ENCODE measurements around the gene KCNK18. TPM values are rescaled to one million over a fixed set of nuclear protein-coding genes. Genes with fewer than 3 reads are reported as not detected.
"Not testable (repeated sequence)": the region's sequence is repeated elsewhere in the genome, so short reads cannot be mapped to it uniquely, and the experiment has no call there.

The KCNK18 gene
- total RNA-seq, 1 experiment from 2014 or later, result not detected

DNA sequence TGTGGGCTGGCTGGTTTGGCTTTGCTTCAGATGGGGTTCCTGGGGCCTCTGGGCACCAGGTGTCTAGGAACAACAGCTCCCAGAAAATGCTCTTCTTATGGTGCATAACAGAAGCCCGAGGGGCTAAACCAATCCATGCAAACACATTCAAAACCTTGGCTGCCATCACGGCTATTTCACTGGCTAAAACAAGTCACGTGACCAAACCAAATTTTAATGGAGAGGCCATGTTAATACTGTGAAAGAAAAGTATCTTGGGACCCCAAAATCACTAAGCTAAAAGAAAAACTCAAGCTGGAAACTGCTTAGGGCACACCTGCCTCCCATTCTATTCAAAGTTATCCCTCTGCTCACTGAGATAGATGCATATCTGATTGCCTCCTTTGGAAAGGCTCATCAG, 19.1 kb upstream of the KCNK18 start:
- Histone ChIP-seq H3K4me3 (no peak overlapping the region), H2AFZ (no peak overlapping the region), H3K9me3 (ENCODE audit: insufficient read depth, low read depth) (no peaks in the 10 kb centered on the region), H4K20me1 (ENCODE audit: insufficient read depth) (no peaks in the 10 kb centered on the region), H3K36me3 (ENCODE audit: low read depth) (no peaks in the 10 kb centered on the region), H3K27me3 (ENCODE audit: insufficient read depth, low read depth) (0 out of 2 replicates have a peak, but pooled peaks cover 2% of the 10 kb centered on the region), H3F3A (ENCODE audit: insufficient read depth, low read depth) (no peaks in the 10 kb centered on the region), H3K4me2 (no peak overlapping the region), H3K4me1 (replicated peaks; ENCODE audit: insufficient read depth) (no peaks in the 10 kb centered on the region), H3K27ac (no peak overlapping the region), H3K79me2 (ENCODE audit: low read depth) (no peaks in the 10 kb centered on the region), H3K9me2 (ENCODE audit: insufficient read depth) (no peaks in the 10 kb centered on the region)
- TF ChIP-seq EZH2 (IDR thresholded peaks at IDR 0.05; ENCODE audit: low read depth) (no peak), CTCF (conservative IDR thresholded peaks at IDR 0.05) (no peak)
- ChIA-PET POLR2A (ENCODE audit: unreplicated experiment) (no interaction called here), CTCF (no interaction called here)
- intact Hi-C loops (cut with micrococcal nuclease; ENCODE audit: unreplicated experiment), result loop anchor here (5.0 to 10.0 kb wide), 2 partner anchors 706 to 1823 kb away; no protein-coding TSS in a partner anchor
- DNase-seq, result no peak
- BruUV-seq (replicated peaks), result no TSS peak

GRCh38 chr10:117184296-117184695, 13.0 kb upstream of the KCNK18 start:
- Histone ChIP-seq H4K20me1 (ENCODE audit: insufficient read depth) (no peaks in the 10 kb centered on the region), H3F3A (ENCODE audit: insufficient read depth, low read depth) (peaks cover 23% of the 10 kb centered on the region; the same call in 1 of the 2 replicates), H3K9me2 (ENCODE audit: insufficient read depth) (no peaks in the 10 kb centered on the region), H3K4me2 (no peak overlapping the region), H3K27ac (no peak overlapping the region), H3K9me3 (ENCODE audit: insufficient read depth, low read depth) (no peaks in the 10 kb centered on the region), H3K27me3 (ENCODE audit: insufficient read depth, low read depth) (no peaks in the 10 kb centered on the region), H3K36me3 (ENCODE audit: low read depth) (no peaks in the 10 kb centered on the region), H3K79me2 (ENCODE audit: low read depth) (no peaks in the 10 kb centered on the region), H3K4me3 (no peak overlapping the region), H3K4me1 (replicated peaks; ENCODE audit: insufficient read depth) (peaks cover 27% of the 10 kb centered on the region), H2AFZ (no peak overlapping the region)
- no peak for TF ChIP-seq EZH2 (IDR thresholded peaks at IDR 0.05; ENCODE audit: low read depth)
- no peak for TF ChIP-seq CTCF (conservative IDR thresholded peaks at IDR 0.05)
- CTCF ChIA-PET, result no interaction called here
- intact Hi-C loops (cut with micrococcal nuclease; ENCODE audit: unreplicated experiment), result no loop called here
- DNase-seq, result no peak
- POLR2A ChIA-PET (ENCODE audit: unreplicated experiment), result no interaction called here
- BruUV-seq (replicated peaks), result no TSS peak

DNA sequence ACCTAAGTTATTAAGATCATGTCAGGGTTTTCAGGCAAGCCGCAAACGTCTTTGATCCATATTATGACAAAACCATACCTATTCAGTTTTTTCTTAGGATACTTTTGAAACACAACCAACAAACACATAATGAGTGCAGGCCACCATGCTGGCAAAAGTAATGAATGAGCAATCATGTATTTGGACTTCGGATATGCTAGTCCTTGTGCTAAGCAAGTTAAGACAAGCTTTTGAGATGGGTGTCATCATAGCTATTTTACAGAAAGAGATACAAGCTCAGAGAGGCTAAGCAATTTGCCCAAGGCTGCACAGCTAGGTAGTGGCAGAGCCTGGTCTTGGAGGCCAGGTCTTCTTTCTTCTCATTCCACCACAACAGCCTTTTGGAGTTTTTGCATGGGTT, 12.5 kb upstream of the KCNK18 start:
- POLR2A ChIA-PET (ENCODE audit: unreplicated experiment), result no interaction called here
- no peak overlapping the region for H3K27ac ChIP-seq
- no peak overlapping the region for H3K4me2 ChIP-seq
- CTCF ChIA-PET, result no interaction called here
- no peak overlapping the region for H2AFZ ChIP-seq
- H3F3A ChIP-seq (ENCODE audit: insufficient read depth, low read depth), result peaks cover 23% of the 10 kb centered on the region; the same call in 1 of the 2 replicates
- no peaks in the 10 kb centered on the region for H3K9me3 ChIP-seq (ENCODE audit: insufficient read depth, low read depth)
- DNase-seq, result no peak
- H3K79me2 ChIP-seq (ENCODE audit: low read depth), result no peaks in the 10 kb centered on the region
- BruUV-seq (replicated peaks), result no TSS peak
- H3K4me1 ChIP-seq (replicated peaks; ENCODE audit: insufficient read depth), result peaks cover 27% of the 10 kb centered on the region
- H3K9me2 ChIP-seq (ENCODE audit: insufficient read depth), result no peaks in the 10 kb centered on the region
- H3K27me3 ChIP-seq (ENCODE audit: insufficient read depth, low read depth), result no peaks in the 10 kb centered on the region
- no peaks in the 10 kb centered on the region for H3K36me3 ChIP-seq (ENCODE audit: low read depth)
- intact Hi-C loops (cut with micrococcal nuclease; ENCODE audit: unreplicated experiment), result no loop called here
- H4K20me1 ChIP-seq (ENCODE audit: insufficient read depth), result no peaks in the 10 kb centered on the region
- TF ChIP-seq CTCF (conservative IDR thresholded peaks at IDR 0.05) (no peak), EZH2 (IDR thresholded peaks at IDR 0.05; ENCODE audit: low read depth) (no peak)
- H3K4me3 ChIP-seq, result no peak overlapping the region

DNA sequence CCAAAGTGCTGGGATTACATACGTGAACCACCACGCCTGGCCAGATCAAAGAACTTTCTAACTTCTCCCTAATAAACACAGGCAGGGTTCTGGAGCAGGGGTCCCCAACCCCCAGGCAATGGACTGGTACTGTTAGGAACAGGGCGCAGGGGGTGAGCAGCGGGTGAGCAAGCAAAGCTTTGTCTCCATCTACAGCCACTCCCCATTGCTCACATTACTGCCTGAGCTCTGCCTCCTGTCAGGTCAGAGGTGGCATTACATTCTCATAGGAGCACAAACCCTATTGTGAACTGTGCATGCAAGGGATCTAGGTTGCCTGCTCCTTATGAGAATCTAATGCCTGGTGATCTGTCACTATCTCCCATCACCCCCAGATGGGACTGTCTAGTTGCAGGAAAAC, 11.5 kb upstream of the KCNK18 start:
- H3F3A ChIP-seq (ENCODE audit: insufficient read depth, low read depth), result peaks cover 23% of the 10 kb centered on the region; the same call in 1 of the 2 replicates
- CTCF ChIA-PET; H4K20me1 ChIP-seq (ENCODE audit: insufficient read depth); H3K9me2 ChIP-seq (ENCODE audit: insufficient read depth); H3K36me3 ChIP-seq (ENCODE audit: low read depth); DNase-seq; H3K4me3 ChIP-seq; H3K9me3 ChIP-seq (ENCODE audit: insufficient read depth, low read depth); BruUV-seq (replicated peaks); intact Hi-C loops (cut with micrococcal nuclease; ENCODE audit: unreplicated experiment); H2AFZ ChIP-seq; H3K27me3 ChIP-seq (ENCODE audit: insufficient read depth, low read depth); H3K79me2 ChIP-seq (ENCODE audit: low read depth); H3K4me2 ChIP-seq; H3K27ac ChIP-seq; POLR2A ChIA-PET (ENCODE audit: unreplicated experiment): not testable (repeated sequence)
- peaks cover 27% of the 10 kb centered on the region for H3K4me1 ChIP-seq (replicated peaks; ENCODE audit: insufficient read depth)
